C4-2B (cell line): Measurements from ENCODE around the gene EPHB2.

Source experiments
- H3K27ac ChIP-seq: fragments of 450-650 bp; 2 replicates; pipeline ENCODE4 v1.5.1; 2017
- ZFX ChIP-seq: fragments of 450-650 bp; IDR thresholded peaks from 2 replicates; pipeline ENCODE4 v1.6.1; 2017
- TF ChIP-seq, protein P1 (sequence below): fragments of 450-650 bp; conservative IDR thresholded peaks from 2 replicates; pipeline ENCODE4 v1.5.1; 2017; ENCODE audit warnings: mild to moderate bottlenecking

The EPHB2 gene

DNA sequence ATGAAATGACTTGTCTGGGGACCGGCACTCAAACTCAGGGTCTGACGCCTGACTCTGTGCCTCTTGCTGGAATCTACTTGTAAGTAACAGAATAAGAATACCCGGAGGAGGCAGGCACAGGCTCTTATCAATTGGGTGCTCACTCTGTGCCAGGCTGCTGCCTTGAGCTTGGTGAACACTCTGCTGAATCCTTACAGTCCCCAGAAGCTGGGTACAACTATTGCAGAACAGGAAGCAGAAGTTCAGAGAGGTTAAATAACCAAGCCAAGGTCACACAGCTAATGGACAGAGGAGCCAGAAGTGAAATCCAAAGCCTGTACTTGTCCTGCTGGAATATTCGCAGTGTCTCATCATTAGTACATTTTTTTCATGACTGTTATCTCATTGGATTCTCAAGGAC is 86.0 kb downstream of the EPHB2 start:
- no peak for TF ChIP-seq ZFX
- TF ChIP-seq, protein P1, sequence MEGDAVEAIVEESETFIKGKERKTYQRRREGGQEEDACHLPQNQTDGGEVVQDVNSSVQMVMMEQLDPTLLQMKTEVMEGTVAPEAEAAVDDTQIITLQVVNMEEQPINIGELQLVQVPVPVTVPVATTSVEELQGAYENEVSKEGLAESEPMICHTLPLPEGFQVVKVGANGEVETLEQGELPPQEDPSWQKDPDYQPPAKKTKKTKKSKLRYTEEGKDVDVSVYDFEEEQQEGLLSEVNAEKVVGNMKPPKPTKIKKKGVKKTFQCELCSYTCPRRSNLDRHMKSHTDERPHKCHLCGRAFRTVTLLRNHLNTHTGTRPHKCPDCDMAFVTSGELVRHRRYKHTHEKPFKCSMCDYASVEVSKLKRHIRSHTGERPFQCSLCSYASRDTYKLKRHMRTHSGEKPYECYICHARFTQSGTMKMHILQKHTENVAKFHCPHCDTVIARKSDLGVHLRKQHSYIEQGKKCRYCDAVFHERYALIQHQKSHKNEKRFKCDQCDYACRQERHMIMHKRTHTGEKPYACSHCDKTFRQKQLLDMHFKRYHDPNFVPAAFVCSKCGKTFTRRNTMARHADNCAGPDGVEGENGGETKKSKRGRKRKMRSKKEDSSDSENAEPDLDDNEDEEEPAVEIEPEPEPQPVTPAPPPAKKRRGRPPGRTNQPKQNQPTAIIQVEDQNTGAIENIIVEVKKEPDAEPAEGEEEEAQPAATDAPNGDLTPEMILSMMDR: no peak
- H3K27ac ChIP-seq: no peak overlapping the region

DNA sequence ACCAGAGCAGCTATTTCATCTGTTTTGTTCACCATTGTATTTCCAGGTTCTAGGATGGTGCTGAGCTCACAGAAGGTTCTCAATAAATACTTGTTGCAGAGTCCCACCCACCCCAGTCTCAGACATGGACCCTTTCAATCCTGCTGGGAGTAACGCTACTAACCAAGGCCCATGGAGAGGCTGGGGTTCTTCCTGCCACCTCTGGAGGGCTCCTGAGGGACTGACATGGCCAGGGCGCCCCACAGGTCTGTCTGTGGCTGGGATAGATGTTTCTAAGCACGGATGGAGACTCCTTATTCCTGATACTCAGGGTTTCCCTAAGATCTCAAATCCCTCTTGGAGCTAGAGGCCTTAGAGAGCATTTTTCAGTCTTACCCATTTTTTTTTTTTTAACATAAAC is 87.4 kb downstream of the EPHB2 start:
- TF ChIP-seq, protein P1: no peak
- TF ChIP-seq ZFX: no peak
- no peak overlapping the region for H3K27ac ChIP-seq

DNA sequence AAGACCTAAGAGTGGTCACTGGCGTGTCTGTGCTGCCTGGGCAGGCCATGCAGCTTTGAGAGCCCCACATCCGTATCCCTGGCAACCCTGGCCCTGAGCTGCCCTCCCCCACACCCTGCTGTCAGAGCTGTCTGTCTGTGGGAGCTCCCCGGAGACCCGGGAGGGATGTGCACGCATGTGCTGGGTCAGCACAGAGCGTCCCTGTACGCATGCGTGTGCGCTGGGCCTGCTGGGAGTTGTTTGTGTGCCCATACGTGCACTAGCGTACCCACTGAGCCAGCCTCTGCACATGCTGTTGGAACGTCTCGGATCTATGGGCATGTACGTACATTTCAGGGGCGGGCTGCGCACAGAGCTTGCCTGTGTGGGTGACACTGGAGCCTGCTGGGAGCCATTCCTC is 89.3 kb downstream of the EPHB2 start:
- H3K27ac ChIP-seq: no peak overlapping the region
- no peak for TF ChIP-seq ZFX
- TF ChIP-seq, protein P1: no peak

DNA sequence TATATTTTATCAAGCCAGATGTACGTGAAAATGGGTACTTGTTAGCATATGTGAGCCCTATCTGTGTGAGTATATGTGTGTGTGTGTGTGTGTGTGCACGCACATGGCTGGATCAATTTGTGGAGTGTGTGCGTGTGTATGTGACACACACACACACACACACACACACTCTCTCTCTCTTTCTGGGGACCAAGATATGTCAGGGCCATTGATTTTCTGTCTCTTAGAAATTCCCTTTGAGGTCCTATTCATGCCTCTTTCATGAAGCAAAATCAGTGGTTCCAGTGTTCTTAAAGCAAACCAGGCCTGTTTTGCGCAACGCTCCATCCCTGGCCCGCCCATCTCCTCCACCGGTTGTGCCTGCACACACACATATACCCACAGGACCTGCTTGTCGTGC is 90.0 kb downstream of the EPHB2 start:
- TF ChIP-seq, protein P1: no peak
- TF ChIP-seq ZFX: no peak
- H3K27ac ChIP-seq: no peak overlapping the region

DNA sequence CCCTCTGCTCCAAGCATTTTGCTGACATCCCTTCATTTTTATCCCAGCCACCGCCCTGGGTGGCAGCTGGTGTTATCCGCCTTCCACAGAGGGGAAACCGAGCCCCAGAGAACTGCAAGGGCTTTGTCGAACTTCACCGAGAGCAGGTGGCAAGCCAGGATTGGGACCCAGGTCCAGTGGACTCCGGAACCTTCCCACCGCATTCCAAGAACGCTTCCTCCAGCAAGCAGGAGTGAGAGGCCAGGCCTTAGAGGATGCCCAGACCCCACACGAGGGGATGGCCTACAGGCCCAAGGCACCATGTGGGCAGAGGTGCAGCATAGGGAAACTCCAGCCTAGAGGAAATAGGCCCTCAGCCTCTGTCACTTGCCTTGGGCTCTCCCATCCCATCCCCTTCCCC is 90.7 kb downstream of the EPHB2 start:
- TF ChIP-seq ZFX: no peak
- TF ChIP-seq, protein P1: no peak
- no peak overlapping the region for H3K27ac ChIP-seq

DNA sequence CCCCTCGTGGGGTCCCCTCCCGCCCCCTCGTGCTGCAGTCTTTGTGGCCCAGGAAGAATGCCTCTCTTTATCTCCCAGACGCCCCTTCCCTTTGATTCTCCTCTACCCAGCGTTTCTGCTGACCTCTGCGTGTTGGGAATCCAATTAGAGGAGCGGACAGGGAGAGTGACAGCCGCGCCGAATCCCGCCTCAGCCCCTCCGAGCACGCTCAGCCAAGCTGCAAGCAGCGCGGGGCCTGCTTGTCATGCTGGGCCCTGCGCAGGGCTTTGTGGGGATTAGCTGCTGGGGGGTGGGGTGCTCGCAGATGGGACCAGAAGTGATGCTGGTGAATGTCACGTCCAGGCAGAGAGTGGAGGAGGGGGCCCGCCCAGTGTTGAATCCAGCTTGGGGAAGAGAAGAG is 91.1 kb downstream of the EPHB2 start:
- no peak for TF ChIP-seq ZFX
- TF ChIP-seq, protein P1: no peak
- no peak overlapping the region for H3K27ac ChIP-seq

DNA sequence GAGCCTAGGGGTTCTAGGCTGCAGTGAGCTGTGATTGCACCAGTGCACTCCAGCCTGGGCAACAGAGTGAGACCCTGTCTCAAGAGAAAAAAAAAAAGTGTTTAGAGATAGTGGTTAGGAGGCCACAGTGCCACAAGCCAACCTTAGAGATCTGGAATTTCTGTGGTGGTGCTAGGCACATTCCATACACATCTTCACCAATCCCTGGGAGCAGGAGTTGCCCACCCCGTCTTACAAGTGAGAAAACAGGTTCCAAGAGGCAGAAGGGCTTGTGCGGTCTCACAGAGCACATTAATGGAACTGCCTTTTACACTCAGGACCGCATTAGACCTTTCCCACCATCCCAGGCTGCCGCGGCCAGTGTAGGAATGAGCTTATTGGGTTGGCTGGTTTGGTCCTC is 93.2 kb downstream of the EPHB2 start:
- TF ChIP-seq, protein P1: no peak
- TF ChIP-seq ZFX: no peak
- no peak overlapping the region for H3K27ac ChIP-seq
